PC-3 (cell line): ENCODE results near the gene TM4SF4. TPM values are rescaled to one million over a fixed set of nuclear protein-coding genes. Genes with fewer than 3 reads are reported as not detected.

ENCODE experiments used
- ATAC-seq: fragments of 200-7000 bp; cut with Tn5 transposase; 2 replicates; pipeline ENCODE4 v1.9.1; 2020; ENCODE audit warnings: mild to moderate bottlenecking, moderate library complexity
- BruUV-seq: library from RNA; stranded (reverse); fragments of 400-500 nt; replicated peaks from 2 replicates; lab custom pipeline; 2021; lab: Mats Ljungman, UMichigan
- CTCF ChIA-PET: fragments of 300-600 bp; sonication (Branson Sonifier 250); formaldehyde crosslinking; loops from one replicate; lab custom pipeline; 2022; ENCODE audit warnings: antibody characterized with exemption; lab: Charles Lee
- POLR2A ChIA-PET: fragments of 300-600 bp; sonication (Branson Sonifier 250); formaldehyde crosslinking; loops from one replicate; lab custom pipeline; 2022; ENCODE audit warnings: antibody characterized with exemption; ENCODE audit not compliant: unreplicated experiment; lab: Charles Lee
- DNase-seq: peaks from one replicate; pipeline ENCODE4 v3.0.0-alpha.2; 2015
- H2AFZ ChIP-seq: fragments of 300-600 bp; sonication (generic); 2 replicates; pipeline ENCODE4 v1.6.0; 2016; ENCODE audit warnings: antibody characterized with exemption, low read length
- H3F3A ChIP-seq: fragments of 300-600 bp; sonication (generic); one replicate; pipeline ENCODE4 v1.6.0; 2017; ENCODE audit warnings: antibody characterized with exemption, low read length, control low read depth, mild to moderate bottlenecking; ENCODE audit not compliant: unreplicated experiment
- H3K27ac ChIP-seq: fragments of 300-600 bp; sonication (generic); 2 replicates; pipeline ENCODE4 v1.5.1; 2016; ENCODE audit warnings: mild to moderate bottlenecking, low read length
- H3K27me3 ChIP-seq: fragments of 300-600 bp; sonication (generic); 2 replicates; pipeline ENCODE4 v1.6.1; 2016; ENCODE audit warnings: low read length, mixed read lengths
- H3K36me3 ChIP-seq: fragments of 300-600 bp; sonication (generic); 2 replicates; pipeline ENCODE4 v1.6.1; 2016; ENCODE audit warnings: low read depth, mixed run types, low read length, mixed read lengths
- H3K4me1 ChIP-seq: fragments of 300-600 bp; sonication (generic); 2 replicates; pipeline ENCODE4 v1.5.1; 2016; ENCODE audit warnings: low read length; ENCODE audit not compliant: insufficient read depth
- H3K4me2 ChIP-seq: fragments of 300-600 bp; sonication (generic); 2 replicates; pipeline ENCODE4 v1.6.0; 2016; ENCODE audit warnings: low read length
- H3K4me3 ChIP-seq: fragments of 300-600 bp; sonication (generic); 2 replicates; pipeline ENCODE4 v1.5.1; 2016; ENCODE audit warnings: mild to moderate bottlenecking, low read length, mixed read lengths
- H3K79me2 ChIP-seq: fragments of 300-600 bp; sonication (generic); 2 replicates; pipeline ENCODE4 v1.6.1; 2017; ENCODE audit warnings: low read length, mixed read lengths
- H3K9ac ChIP-seq: fragments of 300-600 bp; sonication (generic); 2 replicates; pipeline ENCODE4 v1.6.0; 2016; ENCODE audit warnings: mild to moderate bottlenecking, low read length
- H3K9me2 ChIP-seq: fragments of 300-600 bp; sonication (generic); replicated peaks from 2 replicates; pipeline ENCODE4 v1.6.1; 2016; ENCODE audit warnings: mixed run types, low read length, mixed read lengths
- H3K9me3 ChIP-seq: fragments of 300-600 bp; sonication (generic); 2 replicates; pipeline ENCODE4 v1.6.1; 2016; ENCODE audit warnings: low read length, mixed read lengths
- H4K20me1 ChIP-seq: fragments of 300-600 bp; sonication (generic); 2 replicates; pipeline ENCODE4 v1.6.1; 2016; ENCODE audit warnings: low read length, mixed read lengths
- CTCF ChIP-seq: fragments of 300-600 bp; sonication (generic); conservative IDR thresholded peaks from 2 replicates; pipeline ENCODE4 v1.5.1; 2017; ENCODE audit warnings: antibody characterized with exemption, low read depth, mild to moderate bottlenecking, low read length
- EZH2 ChIP-seq: fragments of 300-600 bp; sonication (generic); IDR thresholded peaks from one replicate; pipeline ENCODE4 v1.6.1; 2017; ENCODE audit warnings: antibody characterized with exemption, mild to moderate bottlenecking, low read length; ENCODE audit not compliant: unreplicated experiment
- EZH2phosphoT487 ChIP-seq: fragments of 300-600 bp; sonication (generic); IDR thresholded peaks from 2 replicates; pipeline ENCODE4 v1.6.1; 2018; ENCODE audit warnings: mild to moderate bottlenecking, antibody characterized with exemption, low read length, borderline replicate concordance
- intact Hi-C: fragments of 100-400 bp; cut with micrococcal nuclease; formaldehyde crosslinking; loops from 2 replicates; pipeline ENCODE4 v1.9.0; 2023
- total RNA-seq: library from RNA; depleted of rRNA; stranded (reverse); fragments of >200 nt; gene quantifications from 2 replicates; pipeline ENCODE4 v1.2.3, GENCODE V29; 2014; rRNA removed

The TM4SF4 gene
- total RNA-seq, 1 experiment from 2014 or later, result 0.40 TPM

- Histone ChIP-seq H4K20me1 (no peaks in the 10 kb centered on the region), H3K9me2 (no peaks in the 10 kb centered on the region), H3F3A (no peaks in the 10 kb centered on the region), H3K4me3 (peak overlapping the region; percentile 3; the same call in 1 of the 2 replicates), H3K79me2 (peaks cover 58% of the 10 kb centered on the region), H3K4me2 (peak overlapping the region; percentile 36), H3K9ac (peak overlapping the region; percentile 57), H3K4me1 (peaks cover 23% of the 10 kb centered on the region), H3K36me3 (peaks cover 34% of the 10 kb centered on the region), H3K27me3 (no peaks in the 10 kb centered on the region), H3K9me3 (no peaks in the 10 kb centered on the region), H2AFZ (no peak overlapping the region), H3K27ac (peak overlapping the region; percentile 88)
- intact Hi-C loops, result no loop called here
- DNase-seq, result no peak
- no TSS peak for BruUV-seq
- POLR2A ChIA-PET, result no interaction called here
- CTCF ChIA-PET, result no interaction called here
- TF ChIP-seq EZH2phosphoT487 (no peak), CTCF (no peak), EZH2 (no peak)
- no peak for ATAC-seq
Measured at GRCh38 chr3:149548669-149549065, 74.2 kb downstream of the TM4SF4 start.

- Histone ChIP-seq H3K36me3 (peaks cover 34% of the 10 kb centered on the region), H3K9ac (no peak overlapping the region), H3K9me2 (no peaks in the 10 kb centered on the region), H3K4me3 (no peak overlapping the region), H3K9me3 (no peaks in the 10 kb centered on the region), H3K4me2 (no peak overlapping the region), H3K4me1 (peaks cover 49% of the 10 kb centered on the region), H4K20me1 (no peaks in the 10 kb centered on the region), H3K79me2 (peaks cover 68% of the 10 kb centered on the region), H3K27ac (no peak overlapping the region), H3F3A (peaks cover 6% of the 10 kb centered on the region), H3K27me3 (no peaks in the 10 kb centered on the region), H2AFZ (no peak overlapping the region)
- no TSS peak for BruUV-seq
- ATAC-seq, result no peak
- DNase-seq, result no peak
- CTCF ChIA-PET, result no interaction called here
- POLR2A ChIA-PET, result no interaction called here
- no peak for TF ChIP-seq EZH2
- no peak for TF ChIP-seq CTCF
- TF ChIP-seq EZH2phosphoT487, result no peak
- intact Hi-C loops, result no loop called here
Measured at GRCh38 chr3:149551500-149551899, 77.0 kb downstream of the TM4SF4 start.

- no peak overlapping the region for H3K27ac ChIP-seq
- no peak overlapping the region for H3K4me3 ChIP-seq
- ChIA-PET POLR2A (interaction anchor here (0.7 kb wide), 1 partner anchor 213 kb away, joined by 4 read pairs; no protein-coding TSS in a partner anchor), CTCF (no interaction called here)
- no peaks in the 10 kb centered on the region for H4K20me1 ChIP-seq
- TF ChIP-seq CTCF, result no peak
- TF ChIP-seq EZH2, result no peak
- no peak for TF ChIP-seq EZH2phosphoT487
- H3K9ac ChIP-seq, result no peak overlapping the region
- H3K4me2 ChIP-seq, result no peak overlapping the region
- H3K79me2 ChIP-seq, result peaks cover 68% of the 10 kb centered on the region
- H3K9me2 ChIP-seq, result no peaks in the 10 kb centered on the region
- H3F3A ChIP-seq, result peaks cover 6% of the 10 kb centered on the region
- H2AFZ ChIP-seq, result no peak overlapping the region
- ATAC-seq (no peak), DNase-seq (no peak)
- H3K36me3 ChIP-seq, result peaks cover 30% of the 10 kb centered on the region
- peaks cover 51% of the 10 kb centered on the region for H3K4me1 ChIP-seq
- no peaks in the 10 kb centered on the region for H3K27me3 ChIP-seq
- no peaks in the 10 kb centered on the region for H3K9me3 ChIP-seq
- no TSS peak for BruUV-seq
- intact Hi-C loops, result loop anchor here (1.0 kb wide), 1 partner anchor 11 kb away; no protein-coding TSS in a partner anchor
Measured at GRCh38 chr3:149552700-149553099, 78.2 kb downstream of the TM4SF4 start.

Other genes with a start within 250 kb of the TM4SF4 start
- 0.06 and 0.40 TPM in 2 replicates for gene TM4SF18, start 141.1 kb upstream of the TM4SF4 start, total RNA-seq
- 408 and 535 TPM in 2 replicates for gene TM4SF1, start 97.0 kb upstream of the TM4SF4 start, total RNA-seq
- gene WWTR1, start 183.3 kb downstream of the TM4SF4 start, total RNA-seq, result 74.4 and 79.7 TPM in 2 replicates